Measurements from ENCODE around the gene NPLOC4. TPM values are rescaled to one million over a fixed set of nuclear protein-coding genes. Genes with fewer than 3 reads are reported as not detected.
"Not testable (repeated sequence)": the region's sequence is repeated elsewhere in the genome, so short reads cannot be mapped to it uniquely, and the experiment has no call there.

Gene NPLOC4
- total and polyA plus RNA-seq, 8 donors = 24.0 to 284 (median 54.8) TPM

- Histone ChIP-seq H3K4me1 (no peaks in the 10 kb centered on the region), H3K27ac (no peak overlapping the region), H3K27me3 (no peaks in the 10 kb centered on the region), H3K9me3 (no peaks in the 10 kb centered on the region), H3K4me3 (no peak overlapping the region), H3K36me3 (peaks cover 84 to 100% (median 99%) of the 10 kb centered on the region in 4 donors)
- TF ChIP-seq POLR2AphosphoS5 (IDR thresholded peaks at IDR 0.05) (no peak), CTCF (IDR thresholded peaks at IDR 0.05) (no peak), POLR2A (IDR thresholded peaks at IDR 0.05) (no peak), EP300 (IDR thresholded peaks at IDR 0.05) (no peak)
- 86 to 93% (median 92%) methylated on average over 5 of the region's 5 CpGs for WGBS, 5 donors
- intact Hi-C loops (cut with DNase I; ENCODE audit: low total_unique reads) = no loop called here
- DNase-seq = no peak
Observed at GRCh38 chr17:81589612-81590011, 47.3 kb downstream of the NPLOC4 start.

GRCh38 chr17:81586096-81586495, 50.8 kb downstream of the NPLOC4 start:
- H3K36me3 ChIP-seq = peaks cover 84 to 99% (median 98%) of the 10 kb centered on the region in 4 donors
- 84 to 93% (median 88%) methylated on average over 4 of the region's 4 CpGs for WGBS, 5 donors
- intact Hi-C loops (cut with DNase I; ENCODE audit: low total_unique reads) = no loop called here
- H3K4me1 ChIP-seq = no peaks in the 10 kb centered on the region
- H3K4me3 ChIP-seq = no peak overlapping the region
- no peak for TF ChIP-seq EP300 (IDR thresholded peaks at IDR 0.05)
- TF ChIP-seq POLR2AphosphoS5 (IDR thresholded peaks at IDR 0.05) = no peak
- TF ChIP-seq POLR2A (IDR thresholded peaks at IDR 0.05) = no peak
- no peak for TF ChIP-seq CTCF (IDR thresholded peaks at IDR 0.05)
- no peaks in the 10 kb centered on the region for H3K27me3 ChIP-seq
- no peaks in the 10 kb centered on the region for H3K9me3 ChIP-seq
- no peak for DNase-seq
- no peak overlapping the region for H3K27ac ChIP-seq

GRCh38 chr17:81584771-81585170, 52.1 kb downstream of the NPLOC4 start:
- H3K9me3 ChIP-seq; DNase-seq; intact Hi-C loops (cut with DNase I; ENCODE audit: low total_unique reads); H3K4me3 ChIP-seq; H3K27me3 ChIP-seq; H3K4me1 ChIP-seq; H3K27ac ChIP-seq: not testable (repeated sequence)
- WGBS, 5 donors = 88 to 96% (median 95%) methylated on average over 14 of the region's 14 CpGs
- H3K36me3 ChIP-seq = peaks cover 70 to 97% (median 96%) of the 10 kb centered on the region in 4 donors

- TF ChIP-seq POLR2A (IDR thresholded peaks at IDR 0.05) (no peak), CTCF (IDR thresholded peaks at IDR 0.05) (no peak), POLR2AphosphoS5 (IDR thresholded peaks at IDR 0.05) (no peak), EP300 (IDR thresholded peaks at IDR 0.05) (no peak)
- WGBS, 5 donors = 84 to 90% (median 89%) methylated on average over 6 of the region's 6 CpGs
- H3K36me3 ChIP-seq = peaks cover 64 to 97% (median 96%) of the 10 kb centered on the region in 4 donors
Observed at GRCh38 chr17:81583589-81584342, 53.1 kb downstream of the NPLOC4 start.

GRCh38 chr17:81582749-81583148, 54.2 kb downstream of the NPLOC4 start:
- H3K27me3 ChIP-seq = no peaks in the 10 kb centered on the region
- H3K27ac ChIP-seq = no peak overlapping the region
- TF ChIP-seq EP300 (IDR thresholded peaks at IDR 0.05) (no peak), POLR2A (IDR thresholded peaks at IDR 0.05) (no peak), POLR2AphosphoS5 (IDR thresholded peaks at IDR 0.05) (no peak), CTCF (IDR thresholded peaks at IDR 0.05) (no peak)
- intact Hi-C loops (cut with DNase I; ENCODE audit: low total_unique reads) = no loop called here
- H3K9me3 ChIP-seq = no peaks in the 10 kb centered on the region
- H3K4me3 ChIP-seq = no peak overlapping the region
- H3K4me1 ChIP-seq = peaks cover 3 to 7% (median 5%) of the 10 kb centered on the region in 4 donors
- H3K36me3 ChIP-seq = peaks cover 60 to 96% (median 96%) of the 10 kb centered on the region in 4 donors
- DNase-seq = no peak
- 86 to 93% (median 91%) methylated on average over 12 of the region's 12 CpGs for WGBS, 5 donors

More at GRCh38 chr17:81583589-81584342, 53.1 kb downstream of the NPLOC4 start:
- H3K4me3 ChIP-seq = no peak overlapping the region
- no peak overlapping the region for H3K27ac ChIP-seq
- intact Hi-C loops (cut with DNase I; ENCODE audit: low total_unique reads) = no loop called here
- DNase-seq = no peak
- no peaks in the 10 kb centered on the region for H3K9me3 ChIP-seq
- no peaks in the 10 kb centered on the region for H3K27me3 ChIP-seq
- H3K4me1 ChIP-seq = no peaks in the 10 kb centered on the region

Measured in stomach (tissue), 9 donors.